HG03575 (cell line): ENCODE data around the gene FAM76B.
A peak's percentile ranks its signal among the peaks of the same experiment; 100 is the strongest.

Experiments used
- ATAC-seq: cut with Tn5 transposase; IDR thresholded peaks from one replicate; pipeline ENCODE4 v1.9.1; 2021; ENCODE audit not compliant: unreplicated experiment, insufficient number of reproducible peaks, low FRiP score; ENCODE audit errors: extremely low read depth

FAM76B gene

DNA sequence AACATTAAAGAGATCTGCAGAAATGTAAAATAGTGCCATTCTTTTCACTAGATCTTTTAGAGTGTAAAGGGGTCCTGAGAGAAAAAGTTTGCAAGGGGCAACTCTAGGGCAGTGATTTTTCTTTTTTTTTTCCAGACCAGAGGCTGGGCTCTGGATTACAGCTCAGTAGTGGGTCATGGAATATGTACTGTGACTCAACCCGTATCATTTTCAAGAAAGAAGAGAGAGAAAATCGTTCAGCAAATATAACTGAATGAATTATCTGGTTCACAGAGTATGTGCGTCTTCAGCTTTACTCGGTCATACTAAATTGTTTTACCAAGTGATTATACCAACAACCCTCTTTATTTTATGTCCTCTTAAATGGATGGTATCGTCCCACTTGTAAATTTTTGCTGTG lies 4.5 kb upstream of the FAM76B start:
- no peak for ATAC-seq

DNA sequence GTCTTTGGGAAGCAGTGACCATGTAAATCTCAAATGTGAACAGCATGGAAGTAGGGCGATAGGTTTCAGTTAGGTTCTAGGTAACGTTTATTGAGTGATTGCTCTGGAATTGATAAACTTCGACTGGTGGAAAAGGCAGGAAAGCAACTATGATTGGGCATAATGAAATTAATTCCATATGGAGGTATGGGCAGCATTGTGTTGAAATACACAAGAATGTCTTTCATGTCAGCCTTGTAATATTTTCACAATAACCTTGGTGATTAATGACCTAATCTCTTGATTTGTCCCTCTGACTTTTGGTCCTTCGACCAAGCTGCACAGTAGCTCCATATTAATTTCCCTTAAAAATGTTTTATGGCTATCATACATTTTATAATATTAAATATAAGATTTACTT lies 3.5 kb upstream of the FAM76B start:
- ATAC-seq: no peak

DNA sequence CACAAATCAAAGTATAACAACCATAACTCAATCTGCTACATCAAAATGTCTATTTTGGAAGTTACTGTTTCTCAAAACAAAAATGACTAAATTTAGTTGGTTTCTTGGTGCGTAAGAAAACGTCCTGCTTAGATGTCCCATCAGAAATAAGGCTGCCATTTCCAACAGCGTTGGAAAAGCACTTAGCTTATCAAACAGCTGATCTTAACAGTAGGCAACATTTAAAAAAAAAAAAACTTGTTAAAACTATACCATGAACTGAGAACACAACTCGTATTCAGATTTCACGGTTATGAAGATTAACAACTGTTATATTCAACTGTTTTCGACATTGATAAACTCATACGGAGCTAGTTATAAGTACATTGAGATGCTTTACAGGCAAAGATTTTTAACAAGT lies 3.1 kb upstream of the FAM76B start:
- ATAC-seq: no peak

DNA sequence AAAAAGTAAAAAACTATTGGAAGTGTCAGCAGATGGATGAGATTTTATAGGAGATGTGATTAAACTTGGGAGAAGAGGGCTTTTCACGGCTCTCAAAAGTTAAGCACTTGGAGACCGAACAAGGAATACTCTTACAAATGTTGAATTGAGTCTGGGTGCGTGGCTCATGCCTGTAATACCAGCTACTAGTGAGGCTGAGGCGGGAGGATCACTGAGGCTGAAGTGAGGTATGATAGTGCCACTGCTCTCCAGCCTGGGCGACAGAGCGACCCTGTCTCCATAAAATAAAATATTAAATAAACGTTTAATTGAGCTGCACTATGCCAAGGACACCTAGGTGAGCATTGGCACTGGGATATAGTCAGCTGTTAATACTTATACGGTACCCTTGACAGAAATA lies 2.6 kb upstream of the FAM76B start:
- ATAC-seq: no peak

DNA sequence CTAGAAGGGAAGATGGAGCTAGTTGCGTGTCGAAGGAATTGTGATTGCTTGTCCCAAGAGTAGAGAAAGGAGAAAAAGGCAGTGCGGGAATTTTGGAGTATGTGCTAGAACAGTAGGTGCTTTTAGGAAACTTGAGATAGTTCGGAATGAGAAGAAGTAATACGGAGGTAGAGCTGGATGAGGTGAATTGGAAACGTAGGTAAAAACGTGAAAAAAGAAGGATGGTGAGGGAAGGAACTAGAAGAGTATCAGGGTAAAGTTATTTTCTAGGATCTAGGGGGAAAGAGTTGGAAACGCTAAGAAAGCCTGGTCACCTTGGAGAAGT lies 2.1 kb upstream of the FAM76B start:
- no peak for ATAC-seq

DNA sequence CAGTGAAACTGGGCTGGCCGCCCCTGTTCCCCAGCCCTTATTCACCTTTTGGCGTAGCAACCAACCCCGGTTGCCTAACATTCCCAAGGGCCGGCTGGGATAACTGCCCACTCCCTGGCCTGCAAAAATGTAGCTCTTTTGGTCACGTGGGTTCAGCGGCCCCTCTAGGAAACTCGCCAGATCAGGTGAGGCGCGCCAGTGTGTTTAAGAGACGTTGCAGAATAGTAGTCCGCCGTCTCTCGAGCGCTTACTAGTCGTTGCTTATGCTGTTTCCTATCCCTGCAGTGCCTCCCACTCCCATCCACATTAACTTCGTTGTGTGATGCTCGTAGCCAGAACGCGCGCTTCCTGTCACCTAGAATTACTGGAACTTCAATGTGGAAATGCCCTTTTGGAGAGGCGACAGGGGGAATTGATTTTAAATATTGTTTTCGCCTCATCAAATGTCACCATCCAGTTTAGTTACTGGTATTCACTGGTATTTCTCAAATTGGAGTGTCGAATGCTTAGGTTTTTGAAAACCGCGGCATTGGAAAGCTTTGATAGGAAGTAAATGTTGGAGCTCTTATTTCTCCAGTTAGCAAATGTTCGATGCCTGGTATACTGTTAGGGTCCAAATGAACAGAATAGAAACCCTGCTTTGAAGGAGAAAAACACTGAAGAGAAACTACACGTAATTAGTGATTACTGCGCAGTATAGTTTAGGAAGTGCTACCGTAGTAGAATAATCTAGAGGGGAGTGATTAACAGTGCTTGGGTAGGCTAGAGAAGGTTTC lies 1.5 kb upstream of the FAM76B start:
- ATAC-seq: no peak

DNA sequence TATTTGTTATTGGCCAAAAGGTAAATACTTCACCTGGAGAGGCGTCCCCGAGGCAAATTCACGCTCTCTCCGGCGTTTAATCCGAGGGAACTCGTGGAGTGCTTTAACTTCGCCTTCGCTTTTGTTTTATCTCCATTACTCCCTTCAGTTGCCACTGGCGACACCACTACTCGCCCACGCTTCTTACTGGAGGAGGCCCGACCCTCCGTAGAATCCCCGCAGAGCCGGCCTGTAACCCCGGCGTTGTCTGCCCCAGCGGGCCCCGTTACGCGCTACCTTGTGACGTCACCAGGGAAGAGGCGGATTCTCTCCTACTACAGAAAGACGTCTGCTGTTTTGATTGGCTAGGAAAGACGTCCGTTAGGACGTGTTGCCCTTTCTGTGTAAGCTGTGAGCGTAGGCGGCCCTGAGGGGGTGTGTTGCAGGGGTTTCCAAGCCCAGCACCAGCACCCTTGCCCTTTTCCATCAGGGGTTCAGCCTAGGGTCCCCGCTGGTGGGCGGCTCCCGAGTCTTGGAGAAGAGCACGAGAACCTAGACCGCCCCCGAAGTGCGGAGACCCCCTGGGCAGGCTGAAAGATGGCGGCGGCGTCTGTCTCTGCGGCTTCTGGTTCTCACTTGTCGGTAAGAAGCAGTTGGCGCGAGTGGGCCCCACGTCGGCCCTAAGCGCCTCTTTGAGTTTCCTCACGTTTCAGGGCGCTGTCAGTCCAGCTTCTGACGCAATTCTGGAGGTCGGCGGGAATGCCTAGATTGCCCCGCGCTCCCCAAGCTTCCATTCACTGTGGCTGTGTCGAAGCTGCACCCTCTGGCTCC lies 746 bp upstream of the FAM76B start, which contains the start of gene CEP57:
CEP57 (plus strand) TSS at position 376 of the 810 bp plus-strand sequence; CDS start at position 577, 201 bp downstream.
- peak; percentile 44 for ATAC-seq

DNA sequence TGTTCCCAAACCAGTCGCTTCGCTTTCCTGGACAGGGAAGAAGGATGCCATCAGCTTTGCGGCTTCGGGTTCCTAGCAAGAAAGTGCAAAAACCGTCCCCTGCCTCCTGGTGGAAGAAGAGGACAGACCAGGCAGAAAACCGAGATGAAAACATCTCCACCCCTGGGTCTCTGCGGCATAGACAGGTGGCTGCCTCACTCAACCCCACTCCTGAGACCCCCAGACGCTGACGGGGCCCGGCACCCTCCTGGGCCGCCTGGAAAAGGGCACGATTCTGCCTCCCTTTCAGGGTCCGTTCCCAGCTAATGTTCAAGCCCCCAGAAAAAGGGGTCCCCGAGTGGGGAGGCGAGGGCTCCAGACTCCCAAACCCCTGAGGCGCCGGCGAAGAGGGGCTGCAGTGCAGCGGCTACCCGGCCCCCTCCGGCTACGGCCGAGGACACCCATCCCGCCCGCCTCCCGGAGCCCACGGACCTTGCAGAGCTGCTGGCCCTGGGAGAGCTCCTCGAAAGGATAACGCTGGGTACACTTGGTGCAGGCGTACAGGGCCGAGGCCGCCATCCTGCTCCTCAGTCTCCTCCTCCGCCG lies 569 bp downstream of the FAM76B start:
- no peak for ATAC-seq

DNA sequence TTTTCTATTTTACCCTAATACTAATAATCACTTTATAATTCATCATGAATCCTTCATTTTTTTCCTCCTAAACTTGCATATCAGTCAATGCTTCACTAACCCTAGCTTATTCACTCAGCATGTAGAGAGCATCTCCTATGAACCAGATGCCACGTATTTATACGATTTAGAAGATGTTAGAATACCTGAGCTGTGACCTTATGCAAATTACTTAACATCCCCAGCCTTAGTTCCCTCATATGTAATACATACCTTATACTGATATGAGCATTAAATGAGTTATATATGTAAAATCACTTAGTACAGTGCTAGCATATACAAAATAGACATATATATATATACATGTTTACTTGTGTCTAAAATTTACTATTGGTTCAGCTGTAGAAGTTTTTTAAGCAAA lies 9.0 kb downstream of the FAM76B start:
- no peak for ATAC-seq

DNA sequence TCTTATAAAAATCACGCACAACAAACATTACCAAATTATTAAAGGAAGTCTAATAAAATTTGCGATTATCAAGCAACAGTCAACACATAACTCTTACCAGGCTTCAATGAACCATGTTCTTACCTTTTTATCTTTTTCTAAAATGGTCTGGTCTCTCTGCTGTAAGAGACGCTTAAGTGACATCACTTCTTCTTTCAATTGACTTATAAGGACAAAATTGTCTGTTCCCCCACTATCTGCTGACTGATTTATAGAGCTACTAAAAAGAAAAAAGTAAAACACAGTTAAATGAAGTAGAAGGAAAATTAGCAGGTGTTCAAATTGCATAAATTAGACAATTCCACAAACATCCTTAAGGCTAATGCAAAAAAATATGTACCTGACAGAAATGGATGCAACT lies 10.9 kb downstream of the FAM76B start:
- no peak for ATAC-seq

DNA sequence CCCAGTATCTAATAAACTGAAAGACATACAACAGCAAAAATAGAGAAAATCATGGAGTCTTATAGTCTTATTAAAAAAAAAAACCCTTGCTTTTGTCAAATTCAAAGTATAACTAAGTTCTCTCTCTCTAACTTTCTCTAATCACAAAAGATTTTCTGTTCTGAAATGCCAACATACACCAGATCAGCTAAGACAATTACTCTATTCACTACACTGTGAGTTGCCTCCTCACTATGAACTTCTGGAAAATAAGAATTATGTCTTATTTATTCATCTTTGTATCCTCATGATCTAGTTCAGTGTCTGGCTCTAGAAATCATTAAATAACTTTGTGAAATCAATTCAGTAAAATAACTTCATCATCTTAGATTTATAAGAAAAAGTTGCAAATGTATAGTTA lies 12.7 kb downstream of the FAM76B start:
- ATAC-seq: no peak

DNA sequence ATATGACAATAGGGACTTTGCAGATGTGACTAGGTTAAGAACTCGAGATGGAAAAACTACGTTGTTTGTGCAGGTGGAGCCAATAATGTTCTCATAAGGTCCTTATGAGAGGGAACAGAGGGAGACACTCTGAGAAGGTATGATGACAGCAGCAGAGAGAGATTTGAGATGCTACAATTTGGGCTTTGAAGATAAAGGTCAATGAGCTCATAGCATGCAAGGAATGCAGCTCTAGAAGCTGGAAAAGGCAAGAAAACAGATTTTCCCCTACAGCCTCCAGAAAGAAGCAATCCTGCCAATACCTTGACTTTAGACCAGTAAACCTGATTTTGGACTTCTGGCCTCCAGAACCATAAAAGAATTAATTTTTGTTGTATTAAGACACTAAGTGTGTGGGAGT lies 21.1 kb downstream of the FAM76B start:
- ATAC-seq: no peak

DNA sequence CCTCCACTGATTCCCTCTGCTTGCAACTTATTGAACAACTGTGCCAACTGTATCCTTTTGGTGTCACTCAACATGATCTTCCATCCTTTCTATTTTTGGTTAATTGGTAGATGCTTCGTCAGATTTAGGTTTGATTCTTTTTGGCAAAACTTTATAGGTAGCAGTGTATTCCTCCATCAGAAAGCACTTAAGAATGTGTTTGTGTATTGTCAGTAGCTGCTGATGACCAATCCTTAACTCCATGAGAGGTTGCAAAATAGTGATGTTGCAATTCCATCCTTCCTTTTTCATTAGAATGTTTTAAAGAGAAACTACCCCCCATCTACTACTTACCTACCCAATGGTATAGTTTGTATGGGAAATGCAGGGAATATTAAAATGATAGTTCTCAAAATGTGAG lies 22.1 kb downstream of the FAM76B start:
- no peak for ATAC-seq

DNA sequence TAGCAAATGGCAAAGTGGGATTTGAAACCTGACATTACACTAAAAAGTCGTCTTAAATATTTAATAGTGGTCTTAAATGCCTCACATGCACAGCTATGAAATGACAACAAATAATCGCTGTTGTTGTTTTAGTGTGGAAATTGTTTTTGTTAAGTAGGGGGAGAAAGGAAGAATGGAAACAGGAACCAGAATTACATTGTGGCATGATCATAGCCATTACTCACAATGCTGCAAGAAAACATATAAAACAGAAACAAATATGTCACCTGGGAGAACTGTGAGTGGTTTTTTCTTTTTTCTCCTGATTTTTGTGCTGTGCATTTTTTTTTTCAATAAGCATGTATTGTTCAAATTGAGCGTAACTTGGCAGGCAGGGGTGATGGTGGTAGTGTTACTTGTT lies 22.9 kb downstream of the FAM76B start:
- no peak for ATAC-seq

DNA sequence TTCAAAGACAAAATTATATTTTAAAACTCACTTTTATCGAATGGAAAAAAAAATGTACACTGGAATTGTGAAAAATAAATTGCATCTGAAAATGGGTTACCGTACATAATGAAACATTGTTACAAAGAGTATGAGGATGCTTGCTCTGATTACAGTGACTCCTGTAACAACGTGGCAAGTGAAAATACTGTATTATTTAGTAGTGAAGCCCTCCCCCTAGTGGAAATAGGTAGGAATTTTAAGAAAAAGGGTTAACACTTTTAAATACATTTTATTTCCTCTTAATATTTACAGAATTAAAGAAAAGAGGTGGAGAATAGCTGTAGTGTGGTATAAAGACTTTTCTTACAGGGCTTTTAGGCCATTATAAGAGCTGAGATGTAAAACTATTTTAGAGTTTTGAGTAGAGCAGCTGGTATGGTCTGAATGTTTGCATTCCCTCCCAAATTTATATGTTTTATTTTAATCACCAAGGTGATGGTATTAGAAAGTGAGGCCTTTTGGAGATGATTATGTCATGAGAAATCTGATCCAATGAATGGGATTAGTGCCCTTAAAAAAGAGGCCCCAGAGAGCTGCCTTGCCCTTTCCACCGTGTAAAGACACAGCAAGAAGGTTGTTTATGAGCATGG lies 25.2 kb downstream of the FAM76B start:
- ATAC-seq: no peak

DNA sequence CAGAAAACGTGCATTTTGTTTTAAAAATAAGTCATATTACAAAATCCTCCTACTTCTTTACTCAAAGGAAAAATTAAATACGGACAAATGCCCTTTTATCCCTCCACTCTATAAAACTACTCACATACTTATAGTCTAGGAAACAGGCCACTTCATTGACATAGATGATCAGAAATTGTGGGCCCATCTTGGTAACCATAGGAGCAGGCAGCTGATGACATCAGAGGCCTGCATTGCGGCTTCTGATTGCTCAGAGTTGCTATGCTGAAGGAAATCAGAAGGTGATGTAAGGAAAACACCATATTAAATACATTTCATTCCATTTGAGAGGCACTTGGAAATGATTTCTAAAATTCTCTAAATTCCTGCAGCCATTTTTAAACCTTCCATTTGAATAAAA lies 27.0 kb downstream of the FAM76B start:
- ATAC-seq: no peak

DNA sequence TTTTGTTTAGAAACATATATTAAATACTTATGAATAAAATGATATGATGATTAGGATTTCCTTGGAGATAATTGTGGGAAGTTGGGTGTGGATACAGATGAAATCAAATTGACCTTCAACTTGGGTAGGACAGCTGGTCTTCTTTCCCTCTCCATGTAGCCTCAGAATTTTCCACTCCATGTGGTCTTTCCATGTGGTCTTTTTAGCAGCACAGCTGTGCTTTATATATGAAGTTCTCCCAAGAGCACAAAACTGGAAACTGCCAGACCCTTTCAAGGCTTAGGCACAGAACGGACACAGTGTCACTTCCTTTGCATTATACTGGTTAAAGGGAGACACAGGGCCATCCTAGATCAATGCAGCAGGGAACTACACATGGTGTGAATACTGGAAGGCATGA lies 28.6 kb downstream of the FAM76B start:
- ATAC-seq: no peak

DNA sequence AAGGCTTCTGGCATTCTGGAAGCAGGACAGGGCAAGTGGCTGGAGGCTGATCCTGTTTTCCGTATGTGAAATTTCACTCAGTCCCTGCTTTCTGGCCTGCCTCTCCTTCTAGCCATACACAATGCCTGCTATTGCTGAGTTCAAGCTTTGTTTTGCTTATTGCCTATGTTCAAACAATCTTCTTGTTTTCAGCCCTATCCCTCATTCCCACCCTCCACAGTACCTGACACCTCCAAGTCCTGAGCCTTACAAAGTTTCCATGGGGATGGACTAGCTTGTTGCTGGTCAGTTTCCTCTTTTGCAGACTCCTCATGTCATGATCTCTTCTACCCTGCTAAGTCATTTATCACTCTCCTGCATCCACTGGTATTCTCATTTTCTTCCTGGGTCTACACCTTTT lies 38.1 kb downstream of the FAM76B start:
- no peak for ATAC-seq

DNA sequence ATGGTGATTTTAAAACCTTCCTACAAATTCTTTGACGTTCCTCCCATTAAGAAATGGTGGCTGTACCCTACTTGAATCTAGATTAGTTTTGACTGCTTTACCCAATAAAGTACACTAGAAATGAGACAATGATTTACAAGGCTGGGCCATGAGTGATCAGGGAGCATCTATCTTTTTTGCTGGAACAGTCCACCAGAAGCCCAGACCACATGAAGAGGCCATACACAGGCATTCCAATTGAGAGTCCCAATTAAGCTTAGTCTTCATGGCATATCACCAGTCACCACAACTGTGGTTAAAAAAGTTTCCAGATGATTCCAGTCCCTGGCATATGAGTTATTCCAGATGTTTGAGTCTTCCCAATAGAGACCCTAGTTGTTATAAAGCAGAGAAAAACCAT lies 39.5 kb downstream of the FAM76B start:
- ATAC-seq: no peak
